Testis (tissue), 3 donors: ENCODE data around the gene ST6GAL1. TPM values are rescaled to one million over a fixed set of nuclear protein-coding genes. Genes with fewer than 3 reads are reported as not detected.

Experiments
- DNase-seq: peaks from one replicate; pipeline ENCODE4 v3.0.0-alpha.2; 2019
- H3K27ac ChIP-seq, 2 donors: fragments of 200-600 bp; sonication (generic); one replicate each; pipeline ENCODE4 v1.5.1; 2019
- H3K27me3 ChIP-seq: fragments of 200-600 bp; sonication (generic); one replicate; pipeline ENCODE4 v1.5.1; 2019
- H3K36me3 ChIP-seq: fragments of 200-600 bp; sonication (generic); one replicate; pipeline ENCODE4 v1.5.1; 2017; ENCODE audit warnings: low read depth; ENCODE audit errors: missing control alignments
- H3K4me1 ChIP-seq: fragments of 200-600 bp; sonication (generic); one replicate; pipeline ENCODE4 v1.5.1; 2019
- H3K4me3 ChIP-seq, 2 donors: fragments of 200-600 bp; sonication (generic); one replicate each; pipeline ENCODE4 v1.5.1; 2017 to 2019
- H3K9me3 ChIP-seq: fragments of 200-600 bp; sonication (generic); one replicate; pipeline ENCODE4 v1.5.1; 2017
- POLR2A ChIP-seq: fragments of 450-650 bp; IDR thresholded peaks from one replicate; pipeline ENCODE4 v1.6.1; 2017; ENCODE audit warnings: antibody characterized with exemption, mild to moderate bottlenecking, moderate library complexity
- WGBS, 2 donors: methylation state at CpG; one replicate each; pipeline ENCODE4 v1.1.5; 2018; 5-methylcytosine and 5-hydroxymethylcytosine counted together
- intact Hi-C: fragments of 100-400 bp; cut with DNase I; formaldehyde crosslinking; loops from one replicate; pipeline ENCODE4 v1.15.1; 2023; ENCODE audit warnings: low total_unique reads
- polyA plus RNA-seq: library from polyadenylated mRNA; stranded (reverse); fragments of 350-450 nt; fragmentation: Illumina TruSeq; extraction: RNeasy Lipid Tissue Mini Kit (QIAGEN cat#74804); gene quantifications from one replicate; pipeline ENCODE4 v1.2.3, GENCODE V29; 2014; ENCODE audit warnings: low read depth, low replicate concordance; ENCODE audit not compliant: insufficient read depth
- total RNA-seq, 2 donors: library from RNA; depleted of rRNA; stranded (reverse); fragments of >200 nt; gene quantifications; one replicate each; pipeline ENCODE4 v1.2.3, GENCODE V29; 2016
- TF ChIP-seq, protein P1 (sequence below), 3 experiments: fragments of 450-650 bp in 2 of 3; fragments of 200-600 bp in 1 of 3; sonication (generic) in 1 of 3; IDR thresholded peaks; one replicate each; pipeline ENCODE4 v1.5.1; 2016 to 2019; ENCODE audit warnings: antibody characterized with exemption in 3 of 3, mild to moderate bottlenecking in 2 of 3, moderate library complexity in 1 of 3

ST6GAL1 gene
- total and polyA plus RNA-seq, 3 donors from 2014 or later, result 12.8 to 26.3 (median 16.9) TPM

DNA sequence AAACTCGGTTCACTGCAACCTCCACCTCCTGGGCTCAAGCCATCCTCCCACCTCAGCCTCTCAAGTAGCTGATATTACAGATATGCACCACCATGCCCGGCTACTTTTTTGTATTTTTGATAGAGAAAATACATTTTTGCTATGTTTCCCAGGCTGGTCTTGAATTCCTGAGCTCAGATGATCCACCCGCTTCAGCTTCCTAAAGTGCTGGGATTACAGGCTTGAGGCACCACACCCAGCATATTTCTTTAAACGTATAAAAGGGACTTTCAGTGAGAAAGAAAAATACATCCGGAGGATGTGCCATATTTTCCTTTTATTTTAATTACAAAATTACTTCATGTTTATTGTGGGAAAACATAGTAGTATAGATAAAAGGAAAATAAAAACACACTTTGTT is 153.8 kb downstream of the ST6GAL1 start:
- no peaks in the 10 kb centered on the region for H3K9me3 ChIP-seq
- no peaks in the 10 kb centered on the region for H3K27me3 ChIP-seq
- no peak for TF ChIP-seq POLR2A
- TF ChIP-seq, protein P1, sequence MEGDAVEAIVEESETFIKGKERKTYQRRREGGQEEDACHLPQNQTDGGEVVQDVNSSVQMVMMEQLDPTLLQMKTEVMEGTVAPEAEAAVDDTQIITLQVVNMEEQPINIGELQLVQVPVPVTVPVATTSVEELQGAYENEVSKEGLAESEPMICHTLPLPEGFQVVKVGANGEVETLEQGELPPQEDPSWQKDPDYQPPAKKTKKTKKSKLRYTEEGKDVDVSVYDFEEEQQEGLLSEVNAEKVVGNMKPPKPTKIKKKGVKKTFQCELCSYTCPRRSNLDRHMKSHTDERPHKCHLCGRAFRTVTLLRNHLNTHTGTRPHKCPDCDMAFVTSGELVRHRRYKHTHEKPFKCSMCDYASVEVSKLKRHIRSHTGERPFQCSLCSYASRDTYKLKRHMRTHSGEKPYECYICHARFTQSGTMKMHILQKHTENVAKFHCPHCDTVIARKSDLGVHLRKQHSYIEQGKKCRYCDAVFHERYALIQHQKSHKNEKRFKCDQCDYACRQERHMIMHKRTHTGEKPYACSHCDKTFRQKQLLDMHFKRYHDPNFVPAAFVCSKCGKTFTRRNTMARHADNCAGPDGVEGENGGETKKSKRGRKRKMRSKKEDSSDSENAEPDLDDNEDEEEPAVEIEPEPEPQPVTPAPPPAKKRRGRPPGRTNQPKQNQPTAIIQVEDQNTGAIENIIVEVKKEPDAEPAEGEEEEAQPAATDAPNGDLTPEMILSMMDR (IDR thresholded peaks at IDR 0.05), result no peak
- H3K36me3 ChIP-seq, result no peaks in the 10 kb centered on the region
- intact Hi-C loops, result no loop called here
- DNase-seq, result no peak
- WGBS, 2 donors, result 45 to 73% methylated on average over 5 of the region's 5 CpGs
- H3K4me3 ChIP-seq, result no peak overlapping the region
- H3K4me1 ChIP-seq, result no peaks in the 10 kb centered on the region
- H3K27ac ChIP-seq, result no peak overlapping the region

DNA sequence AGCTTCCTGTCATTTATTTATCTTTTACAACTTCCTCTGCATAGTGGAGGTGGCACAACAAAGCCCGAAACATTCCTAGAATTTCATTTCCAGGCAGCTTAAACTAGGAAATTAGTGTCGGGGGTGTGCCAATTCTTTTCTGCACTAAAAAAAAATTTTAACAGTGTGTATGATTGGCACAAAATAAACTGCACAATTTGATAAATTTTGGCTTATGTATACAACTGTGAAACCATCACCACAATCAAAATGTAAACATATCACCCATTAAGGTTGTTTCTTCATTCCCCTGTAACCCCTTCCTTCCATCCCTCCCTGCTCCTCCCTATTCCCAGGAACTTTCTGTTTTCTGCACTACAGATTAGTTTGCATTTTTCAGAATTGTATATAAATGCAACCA is 154.3 kb downstream of the ST6GAL1 start:
- Histone ChIP-seq H3K36me3 (no peaks in the 10 kb centered on the region), H3K4me1 (no peaks in the 10 kb centered on the region), H3K27ac (no peak overlapping the region), H3K27me3 (no peaks in the 10 kb centered on the region), H3K4me3 (no peak overlapping the region), H3K9me3 (no peaks in the 10 kb centered on the region)
- intact Hi-C loops, result no loop called here
- TF ChIP-seq POLR2A, result no peak
- TF ChIP-seq, protein P1 (IDR thresholded peaks at IDR 0.05), result no peak
- 50 to 51% methylated on average over 2 of the region's 2 CpGs for WGBS, 2 donors
- no peak for DNase-seq

DNA sequence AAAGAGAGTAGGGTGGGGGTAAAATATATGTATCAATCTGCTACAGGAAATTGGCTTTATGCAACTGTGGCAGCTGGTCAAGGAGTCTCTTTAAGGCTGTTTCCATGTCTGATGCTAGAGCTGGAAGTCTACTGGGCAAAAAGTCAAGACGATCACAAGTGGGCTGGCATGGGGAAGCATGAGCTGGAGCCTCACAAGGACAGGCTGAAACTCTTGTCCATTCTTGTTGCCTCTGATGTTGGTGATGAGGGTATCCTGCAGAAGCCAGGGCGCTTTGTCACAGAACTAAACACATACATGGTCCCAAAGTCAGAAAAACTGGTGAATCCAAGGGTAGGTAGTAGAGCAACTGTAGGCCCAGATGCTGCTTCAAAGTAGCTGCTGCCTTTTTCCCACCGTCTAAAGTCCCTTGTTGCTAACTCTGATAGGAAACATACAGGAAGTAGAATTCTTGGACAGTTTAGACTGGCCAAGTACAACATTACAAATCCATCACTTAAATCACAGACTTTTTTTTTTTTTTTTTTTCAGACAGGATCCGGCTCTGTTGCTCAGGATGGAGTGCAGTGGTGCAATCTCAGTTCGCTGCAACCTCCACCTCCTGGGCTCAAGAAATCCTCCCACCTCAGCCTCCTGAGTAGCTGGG is 154.8 kb downstream of the ST6GAL1 start:
- Histone ChIP-seq H3K27me3 (no peaks in the 10 kb centered on the region), H3K4me1 (no peaks in the 10 kb centered on the region), H3K9me3 (no peaks in the 10 kb centered on the region), H3K36me3 (no peaks in the 10 kb centered on the region), H3K4me3 (no peak overlapping the region), H3K27ac (no peak overlapping the region)
- 63 to 72% methylated on average over 5 of the region's 5 CpGs for WGBS, 2 donors
- no peak for TF ChIP-seq POLR2A
- TF ChIP-seq, protein P1 (IDR thresholded peaks at IDR 0.05), result no peak
- intact Hi-C loops, result no loop called here
- DNase-seq, result no peak

DNA sequence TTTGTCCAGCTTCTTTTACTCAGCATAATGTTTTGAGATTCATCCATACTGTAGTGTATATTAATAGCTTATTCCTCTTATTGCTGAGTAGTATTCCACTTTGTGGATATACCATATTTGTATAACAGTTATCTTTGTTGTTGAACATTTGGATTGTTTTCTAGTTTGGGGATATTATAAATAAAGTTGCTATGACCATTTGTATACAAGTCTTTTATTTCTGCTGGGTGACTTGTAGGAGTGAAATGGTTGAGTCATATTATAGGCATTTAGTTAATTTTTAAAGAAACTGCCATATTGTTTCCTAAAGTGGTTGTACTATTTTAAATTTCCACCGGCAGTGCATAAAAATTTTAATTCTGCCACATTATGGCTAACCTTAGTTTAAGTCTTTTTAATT is 155.6 kb downstream of the ST6GAL1 start:
- Histone ChIP-seq H3K4me1 (no peaks in the 10 kb centered on the region), H3K36me3 (no peaks in the 10 kb centered on the region), H3K27ac (no peak overlapping the region), H3K27me3 (no peaks in the 10 kb centered on the region), H3K4me3 (no peak overlapping the region), H3K9me3 (no peaks in the 10 kb centered on the region)
- intact Hi-C loops, result no loop called here
- TF ChIP-seq, protein P1 (IDR thresholded peaks at IDR 0.05), result no peak
- no peak for TF ChIP-seq POLR2A
- no peak for DNase-seq
- 94 to 96% methylated on average over 1 of the region's 1 CpG for WGBS, 2 donors

DNA sequence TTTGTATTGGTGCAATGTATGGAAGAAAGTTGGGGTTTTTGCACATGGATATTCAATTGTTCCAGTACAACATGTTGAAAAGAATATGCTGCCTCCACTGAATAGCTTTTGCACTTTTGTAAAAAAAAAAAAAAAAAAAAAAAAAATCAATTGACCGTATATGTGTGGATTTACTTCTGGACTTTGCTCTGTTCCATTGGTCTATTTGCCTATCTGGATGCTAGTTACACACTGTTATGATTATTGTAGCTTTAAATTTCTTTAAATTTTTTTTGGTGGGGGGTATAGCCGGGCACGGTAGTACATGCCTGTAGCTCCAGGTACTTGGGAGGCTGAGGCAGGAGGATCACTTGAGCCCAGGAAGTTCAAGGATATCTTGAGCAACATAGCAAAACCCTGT is 156.5 kb downstream of the ST6GAL1 start:
- Histone ChIP-seq H3K27ac (no peak overlapping the region), H3K36me3 (no peaks in the 10 kb centered on the region), H3K9me3 (no peaks in the 10 kb centered on the region), H3K27me3 (no peaks in the 10 kb centered on the region), H3K4me1 (no peaks in the 10 kb centered on the region), H3K4me3 (no peak overlapping the region)
- WGBS, 2 donors, result 86 to 95% methylated on average over 3 of the region's 3 CpGs
- TF ChIP-seq POLR2A, result no peak
- TF ChIP-seq, protein P1 (IDR thresholded peaks at IDR 0.05), result no peak
- intact Hi-C loops, result no loop called here
- DNase-seq, result no peak
